Limb (tissue), 2 donors: ENCODE data around the gene NRDE2.
"Not testable (repeated sequence)": the region's sequence is repeated elsewhere in the genome, so short reads cannot be mapped to it uniquely, and the experiment has no call there.

ENCODE experiments used
- DNase-seq, 2 donors: peaks; one replicate each; pipeline ENCODE4 v3.0.0-alpha.2; 2016; ENCODE audit errors: extremely low spot score in 2 of 2

Gene NRDE2

DNA sequence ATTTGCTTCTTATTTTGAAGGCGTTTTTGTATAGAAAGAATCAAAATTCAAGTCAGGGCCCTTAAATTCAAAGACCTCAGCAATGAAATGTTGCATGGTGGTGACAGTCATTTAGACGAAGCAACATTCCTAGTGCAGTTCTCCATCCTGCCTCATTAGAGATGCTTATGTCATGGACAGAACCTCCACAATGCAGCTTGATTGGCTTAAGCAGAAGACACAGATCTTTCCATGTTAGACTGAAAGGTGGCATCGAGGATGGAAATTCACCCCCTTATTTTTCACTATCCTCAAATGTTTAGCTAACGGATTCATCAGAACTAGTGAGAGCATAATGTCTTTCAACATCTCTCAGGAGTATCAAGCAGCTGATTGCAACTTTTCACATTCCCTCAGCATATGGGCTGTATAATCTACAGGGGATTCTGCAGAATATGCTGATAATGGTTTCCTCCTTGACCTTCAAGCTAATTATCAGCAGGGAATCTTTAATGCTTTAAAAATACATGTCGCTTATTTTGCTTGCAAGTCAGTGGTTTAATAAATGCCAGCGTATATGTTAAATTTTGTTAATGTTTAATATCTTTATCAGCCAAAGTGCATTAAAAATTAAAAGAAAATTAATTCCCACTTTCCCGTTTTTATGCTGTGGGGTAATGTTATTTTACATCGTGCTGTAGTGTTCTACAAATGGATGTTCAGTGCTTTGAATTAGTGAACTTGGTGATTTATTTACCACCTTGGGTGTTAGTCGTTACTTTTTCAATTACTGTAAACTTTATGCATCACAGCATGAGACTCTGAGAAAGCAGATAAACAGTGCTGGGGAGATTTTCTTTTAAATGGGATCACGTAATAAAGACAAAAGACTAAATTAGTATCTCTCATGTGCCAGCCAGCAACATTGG, 12.8 kb upstream of the NRDE2 start:
- DNase-seq: no peak

DNA sequence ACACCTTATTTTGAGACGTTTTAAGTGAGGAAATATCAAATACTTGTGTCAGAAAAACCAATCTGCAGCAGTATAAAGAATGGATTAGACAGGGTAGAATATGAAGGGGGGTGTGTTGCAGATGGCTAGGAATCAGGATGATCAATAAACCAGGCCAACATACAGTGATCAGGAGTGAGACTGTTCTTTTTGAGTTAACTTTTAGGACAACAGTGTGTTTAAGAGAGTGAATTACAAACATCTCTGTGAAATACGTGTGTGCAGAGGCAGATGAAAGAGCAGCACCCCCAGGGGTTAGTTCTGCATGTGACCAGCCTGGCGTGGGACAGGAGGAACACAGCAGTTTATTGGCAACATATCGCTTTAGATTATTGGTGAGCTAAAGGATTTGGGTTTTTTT, 10.6 kb upstream of the NRDE2 start:
- no peak for DNase-seq

DNA sequence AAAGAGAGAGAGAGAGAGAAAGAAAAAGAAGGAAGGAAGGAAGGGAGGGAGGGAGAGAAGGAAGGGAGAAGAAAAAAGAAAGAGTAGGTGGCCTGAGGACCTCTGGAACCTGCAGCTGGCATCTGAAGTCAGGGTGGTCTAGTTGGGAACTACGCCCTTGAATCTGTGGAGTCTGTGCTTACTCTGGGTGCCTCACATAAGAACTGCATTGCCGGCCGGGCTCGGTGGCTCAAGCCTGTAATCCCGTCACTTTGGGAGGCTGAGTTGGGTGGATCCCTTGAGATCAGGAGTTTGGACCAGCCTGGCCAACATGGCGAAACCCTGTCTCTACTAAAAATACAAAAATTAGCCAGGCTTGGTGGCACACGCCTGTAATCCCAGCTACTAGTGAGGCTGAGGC, 10.0 kb upstream of the NRDE2 start:
- no peak for DNase-seq

DNA sequence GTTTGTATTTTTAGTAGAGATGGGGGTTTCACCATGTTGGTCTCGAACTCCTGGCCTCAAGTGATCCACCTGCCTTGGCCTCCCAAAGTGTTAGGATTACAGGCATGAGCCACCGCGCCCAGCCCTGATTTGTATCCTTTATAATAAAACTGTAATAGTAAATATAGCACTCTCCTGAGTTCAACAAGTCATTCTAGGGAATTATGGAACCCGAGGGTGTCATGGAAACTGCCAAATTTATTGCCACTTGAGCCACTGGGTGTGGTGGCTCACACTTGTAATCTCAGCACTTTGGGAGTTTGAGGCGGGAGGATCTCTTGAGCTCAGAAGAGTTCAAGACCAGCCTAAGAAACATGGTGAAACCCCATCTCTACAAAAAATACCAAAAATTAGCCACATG, 9.5 kb upstream of the NRDE2 start:
- not testable (repeated sequence) for DNase-seq

DNA sequence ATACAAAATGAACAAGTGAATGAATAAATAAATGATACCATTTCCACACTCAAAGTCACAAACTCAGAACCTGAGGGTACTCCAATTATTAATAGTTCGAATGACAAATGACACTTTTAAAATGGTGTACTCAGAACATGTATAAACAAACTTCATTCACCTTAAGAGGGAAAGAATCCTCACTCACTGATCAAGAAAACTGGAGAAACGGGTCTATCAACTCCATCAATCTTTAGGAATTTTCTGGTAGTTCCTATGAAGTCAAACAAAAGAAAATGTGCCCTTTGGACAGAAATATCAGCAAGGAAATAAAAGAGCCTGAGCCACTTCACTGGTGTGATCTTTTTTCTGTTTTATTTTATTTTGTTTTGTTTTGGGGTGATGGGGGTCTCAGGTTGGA, 5.2 kb upstream of the NRDE2 start:
- DNase-seq: no peak

DNA sequence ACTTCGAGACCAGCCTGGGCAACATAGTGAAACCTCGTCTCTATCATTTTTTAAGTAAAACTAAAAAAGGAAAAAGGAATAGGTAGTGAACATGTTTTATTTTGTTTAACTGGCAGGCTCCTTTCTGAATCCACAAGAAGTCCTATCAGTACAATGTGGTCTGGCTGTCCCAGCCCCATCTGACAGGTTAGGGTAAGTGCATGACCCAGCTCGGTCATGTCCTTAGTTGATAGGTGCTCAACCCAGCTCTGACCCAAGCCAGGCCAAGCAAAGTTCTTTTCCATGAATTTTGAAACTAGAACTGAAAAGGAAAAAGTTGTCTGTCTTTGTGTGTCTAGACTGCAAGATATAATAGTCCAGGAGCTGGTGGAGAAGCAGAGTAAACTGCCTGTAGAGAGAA, 4.7 kb upstream of the NRDE2 start:
- DNase-seq: no peak

DNA sequence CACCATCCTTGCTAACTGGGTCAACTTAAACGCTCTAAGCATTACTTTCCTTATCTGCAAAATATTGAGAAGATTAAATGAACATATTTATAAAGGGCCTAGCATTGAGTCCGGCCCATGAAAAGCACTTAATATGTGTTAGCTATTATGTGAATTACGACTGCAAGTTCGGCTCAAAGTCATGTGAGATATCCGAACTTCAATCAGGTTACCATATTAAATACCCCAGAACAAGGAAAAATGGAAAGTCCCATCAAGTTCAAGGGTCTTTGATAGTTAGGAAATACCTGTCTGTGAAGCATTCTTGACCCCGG, 487 bp upstream of the NRDE2 start:
- DNase-seq: no peak

DNA sequence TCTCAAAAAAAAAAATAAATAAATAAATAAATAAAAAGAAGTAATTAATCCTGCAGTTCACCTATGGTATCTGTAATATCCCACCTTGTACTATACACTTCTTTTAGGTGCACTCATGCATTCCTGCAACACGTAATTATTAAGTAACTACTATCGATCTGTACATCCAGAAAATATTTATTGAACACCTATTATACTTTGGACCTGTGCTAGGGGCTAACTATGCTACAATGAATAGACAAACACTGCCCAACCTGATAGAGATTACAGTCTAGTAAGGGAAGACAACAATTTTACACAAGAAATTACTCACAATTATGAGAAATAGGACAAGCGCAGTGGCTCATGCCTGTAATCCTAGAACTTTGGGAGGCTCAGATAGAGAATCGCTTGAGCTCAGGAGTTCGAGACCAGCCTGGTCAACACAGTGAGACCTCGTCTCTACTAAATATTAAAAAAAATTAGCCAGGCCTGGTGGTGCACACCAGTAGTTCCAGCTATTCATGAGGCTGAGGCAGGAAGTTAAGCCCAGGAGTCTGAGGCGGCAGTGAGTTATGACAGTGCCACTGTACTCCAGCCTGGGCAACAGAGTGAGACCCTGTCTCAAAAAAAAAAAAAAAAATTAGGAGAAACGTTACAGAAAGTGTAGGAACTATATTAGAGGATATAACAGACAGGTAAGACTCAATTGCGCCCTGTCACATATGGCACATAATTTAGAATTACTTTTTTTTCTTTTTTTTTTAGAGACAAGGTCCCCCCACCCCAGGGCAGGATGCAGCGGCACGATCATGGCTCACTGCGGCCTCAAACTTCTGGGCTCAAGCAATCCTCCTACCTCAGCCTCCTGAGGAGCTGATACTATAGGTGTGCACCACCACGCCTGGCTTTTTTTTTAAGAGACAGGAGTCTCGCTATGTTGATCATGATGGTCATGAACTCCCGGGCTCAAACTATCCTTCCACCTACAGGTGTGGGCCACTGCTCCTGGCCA, 1.2 kb downstream of the NRDE2 start:
- DNase-seq: no peak

DNA sequence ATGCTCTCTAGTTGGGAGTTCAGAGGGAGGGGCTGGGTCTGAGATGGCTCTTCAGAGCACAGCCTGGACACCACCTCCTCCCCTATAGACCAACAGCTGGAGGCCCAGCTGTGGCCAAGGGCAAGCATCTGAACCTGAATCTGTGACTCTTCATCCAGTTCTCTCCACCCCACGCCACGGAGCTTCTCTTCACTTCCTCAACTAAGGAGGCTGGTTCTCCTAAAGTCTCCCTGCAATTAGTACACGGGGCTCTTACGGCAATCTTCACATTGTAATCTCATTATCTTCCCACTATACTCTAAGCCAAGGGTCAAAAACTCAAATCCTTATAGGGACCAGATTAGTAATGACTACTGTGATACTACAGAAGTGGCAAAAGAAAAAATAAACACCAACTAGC, 9.8 kb downstream of the NRDE2 start:
- DNase-seq: no peak

DNA sequence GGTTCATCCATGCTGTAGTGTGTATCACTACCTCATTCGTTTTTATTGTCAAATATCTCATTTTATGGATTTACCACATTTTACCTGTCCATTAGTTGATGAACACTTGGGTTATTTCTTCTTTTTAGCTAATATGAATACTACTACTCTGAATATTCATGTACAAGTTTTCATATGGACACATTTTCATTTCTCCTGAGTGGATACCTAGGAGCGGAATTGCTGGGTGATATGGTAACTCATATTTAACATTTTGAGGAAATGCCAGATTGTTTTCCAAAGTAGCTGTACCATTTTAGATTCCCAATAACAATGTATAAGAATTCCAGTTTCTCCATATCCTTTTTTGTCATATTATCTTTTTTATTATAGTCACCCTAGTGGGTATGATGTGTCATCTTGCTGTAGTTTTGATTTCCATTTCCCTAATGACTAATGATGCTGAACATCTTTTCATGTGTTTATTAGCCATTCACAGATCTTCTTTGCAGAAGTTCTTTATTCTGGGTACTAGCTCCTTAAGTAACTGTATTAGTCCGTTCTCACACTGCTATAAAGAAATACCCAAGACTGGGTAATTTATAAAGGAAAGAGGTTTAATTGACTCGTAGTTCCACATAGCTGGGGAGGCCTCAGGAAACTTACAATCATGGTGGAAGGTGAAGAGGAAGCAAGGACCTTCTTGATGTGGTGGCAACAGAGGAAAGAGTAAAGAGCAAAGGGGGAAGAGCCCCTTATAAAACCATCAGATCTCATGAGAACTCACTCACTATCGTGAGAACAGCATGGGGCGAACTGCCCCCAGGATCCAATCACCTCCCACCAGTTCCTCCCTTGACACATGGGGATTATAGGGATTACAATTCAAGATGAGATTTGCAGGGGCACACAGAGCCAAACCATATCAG, 11.9 kb downstream of the NRDE2 start:
- DNase-seq: no peak

DNA sequence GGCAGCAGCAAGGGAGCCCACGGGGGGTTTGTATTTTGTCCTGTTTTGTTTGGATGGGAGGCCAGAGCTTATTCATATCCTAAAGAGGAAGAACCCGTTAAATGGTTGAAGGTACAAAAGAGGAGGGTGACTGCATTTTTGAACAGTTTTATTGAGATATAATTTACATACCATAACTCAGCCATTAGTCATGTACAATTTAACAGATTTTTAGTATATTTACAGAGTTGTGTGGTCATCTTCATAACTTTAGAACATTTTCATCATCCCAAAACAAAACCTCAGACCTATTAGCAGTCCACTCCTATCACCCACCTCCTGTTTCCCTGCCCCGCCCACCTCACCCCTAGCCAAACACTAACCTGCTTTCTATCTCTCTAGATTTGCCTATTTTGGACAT, 12.6 kb downstream of the NRDE2 start:
- no peak for DNase-seq

DNA sequence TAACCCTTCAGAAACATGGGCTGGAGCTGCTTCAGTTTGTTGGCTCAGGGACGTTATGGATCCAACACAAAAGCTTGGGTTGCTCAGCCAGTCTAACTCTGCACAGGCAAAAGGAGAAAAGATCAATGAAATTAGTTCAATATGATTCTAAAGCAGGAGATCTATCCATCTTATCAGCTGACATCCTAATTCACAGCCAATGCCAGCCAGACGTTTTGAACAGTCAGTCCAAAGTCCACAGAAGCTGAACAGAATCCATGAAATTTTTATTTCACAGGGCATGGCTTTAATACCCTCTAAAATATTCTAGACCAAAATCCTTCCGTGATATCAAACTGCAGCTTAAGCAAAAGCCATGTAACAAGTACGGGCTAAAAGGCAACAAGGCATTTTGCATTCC, 13.7 kb downstream of the NRDE2 start:
- DNase-seq: no peak

DNA sequence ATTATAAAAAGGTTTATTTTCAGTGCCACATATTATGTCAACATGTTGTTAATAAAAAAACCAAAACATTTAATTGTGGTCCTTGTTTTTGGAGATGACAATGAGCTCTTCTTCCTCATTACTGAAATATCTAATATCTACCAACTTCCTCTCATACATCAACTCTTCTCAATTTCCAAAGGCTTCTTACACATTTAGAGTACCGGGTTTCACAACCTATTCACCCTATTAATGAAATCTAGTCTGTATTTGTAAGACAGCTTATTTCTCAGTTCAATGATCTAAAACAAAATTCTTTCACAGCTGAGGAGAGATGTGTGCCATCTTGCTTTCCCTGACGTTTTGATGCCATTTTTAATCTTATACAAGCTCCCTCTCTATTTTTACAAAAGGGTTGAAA, 14.5 kb downstream of the NRDE2 start:
- no peak for DNase-seq

DNA sequence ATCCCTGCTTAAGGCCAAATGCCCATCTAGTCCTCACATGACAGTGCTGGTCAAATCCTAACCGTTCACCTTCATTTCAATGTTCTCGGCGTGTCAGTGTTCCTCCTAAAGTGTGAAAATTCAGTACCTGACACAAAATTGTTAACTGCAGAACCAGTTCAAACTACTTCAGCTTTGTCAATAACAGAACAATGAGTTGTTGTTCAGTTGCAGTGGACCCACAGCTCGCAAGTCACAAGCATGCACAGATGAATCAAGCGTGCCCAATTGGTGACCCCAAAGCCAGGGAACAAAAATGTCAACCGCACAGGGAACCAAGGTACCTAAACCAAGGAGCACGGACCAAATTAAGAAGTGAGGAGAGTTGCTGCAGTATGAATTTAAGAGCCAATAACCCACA, 23.2 kb downstream of the NRDE2 start:
- DNase-seq: no peak

DNA sequence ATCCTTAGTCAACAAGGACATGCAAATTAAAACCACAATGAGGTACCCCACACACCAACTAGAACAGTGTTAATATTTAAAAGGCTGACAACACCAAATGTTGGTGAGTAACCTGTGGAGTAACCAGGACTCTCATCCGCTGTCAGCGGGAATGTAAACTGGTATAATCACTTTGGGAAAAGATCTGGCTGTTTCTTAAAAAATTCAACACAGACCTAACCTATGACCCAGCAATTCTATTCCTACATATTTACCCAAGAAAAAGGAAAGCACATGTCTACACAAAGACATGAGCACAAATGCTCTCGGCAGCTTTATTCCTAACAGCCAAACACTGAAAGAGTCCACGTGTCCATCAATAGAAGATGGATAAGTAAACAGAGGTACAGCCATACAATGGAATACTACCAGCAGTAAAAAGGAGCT, 26.6 kb downstream of the NRDE2 start:
- DNase-seq: no peak

DNA sequence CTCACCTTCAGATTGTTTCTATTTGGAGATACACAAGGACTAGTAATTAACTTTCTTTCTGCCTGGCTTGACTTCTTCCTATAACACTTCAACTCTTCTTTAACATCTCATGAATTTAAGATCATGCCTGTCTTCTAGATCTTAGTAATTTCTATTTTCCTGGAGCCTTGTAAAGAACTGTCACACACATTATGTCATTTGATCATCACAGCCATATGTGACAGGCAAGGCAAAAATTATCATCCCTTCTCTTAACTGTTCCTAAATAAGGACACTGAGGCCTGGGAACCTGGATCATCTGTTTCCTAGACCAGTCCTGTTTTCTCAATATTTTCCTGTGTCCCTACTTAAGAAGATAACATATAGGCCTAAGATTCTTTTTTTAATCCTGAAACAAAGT, 27.2 kb downstream of the NRDE2 start:
- no peak for DNase-seq

DNA sequence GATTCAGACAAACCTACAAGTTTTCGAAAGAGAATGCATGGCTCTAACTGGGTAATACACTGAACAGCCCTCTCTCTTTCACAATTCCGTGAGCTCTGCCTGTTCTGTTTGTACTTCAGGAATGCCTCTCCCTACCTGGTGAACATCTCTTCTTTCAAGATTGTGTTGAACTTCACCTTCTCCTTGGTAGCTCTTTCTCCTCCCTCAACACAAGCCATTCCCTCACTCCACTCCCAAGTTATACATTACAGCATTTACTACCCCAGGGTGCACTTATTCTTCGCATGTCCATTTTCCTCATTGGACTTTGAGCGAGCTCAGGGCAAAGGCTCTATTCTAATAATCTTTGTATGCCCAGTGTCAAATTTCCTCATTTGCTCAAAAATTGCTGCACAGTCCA, 28.3 kb downstream of the NRDE2 start:
- DNase-seq: no peak

DNA sequence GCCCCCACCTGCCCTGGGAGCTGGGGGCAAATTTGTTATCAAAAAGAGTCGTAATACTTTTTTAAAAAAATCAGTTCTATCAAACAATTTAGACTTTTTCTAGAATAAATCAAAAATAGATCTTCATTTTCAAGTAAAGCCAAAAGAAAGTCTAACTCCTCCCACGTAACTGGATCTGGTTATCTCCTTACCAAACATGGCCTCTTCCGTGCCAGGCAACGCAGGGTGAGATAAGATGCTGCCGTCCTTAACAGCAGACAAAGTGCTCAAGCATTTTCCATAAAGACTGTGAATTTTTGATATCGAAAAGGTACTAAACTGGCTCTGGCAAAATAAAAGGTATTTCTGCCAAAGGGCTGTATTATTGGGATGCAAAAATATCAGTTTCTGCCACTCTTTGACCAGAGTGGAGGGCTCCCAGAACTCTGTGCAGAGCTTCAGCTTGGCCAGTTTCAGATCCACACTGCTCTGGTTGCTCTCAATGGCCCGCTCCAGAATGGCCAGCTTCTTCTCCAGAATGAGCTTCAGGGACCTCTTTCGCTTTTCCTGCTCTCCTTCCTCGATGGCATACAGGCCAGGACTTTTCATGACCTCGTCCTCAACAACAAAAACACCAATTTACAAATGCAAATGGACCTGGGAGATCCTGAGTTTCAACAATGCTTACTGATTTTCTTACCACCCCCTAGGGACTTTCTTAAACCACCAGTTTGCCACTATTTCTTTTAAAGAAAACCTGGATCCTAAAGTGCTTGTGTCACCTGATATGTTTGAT, 29.0 kb downstream of the NRDE2 start:
- DNase-seq: no peak

DNA sequence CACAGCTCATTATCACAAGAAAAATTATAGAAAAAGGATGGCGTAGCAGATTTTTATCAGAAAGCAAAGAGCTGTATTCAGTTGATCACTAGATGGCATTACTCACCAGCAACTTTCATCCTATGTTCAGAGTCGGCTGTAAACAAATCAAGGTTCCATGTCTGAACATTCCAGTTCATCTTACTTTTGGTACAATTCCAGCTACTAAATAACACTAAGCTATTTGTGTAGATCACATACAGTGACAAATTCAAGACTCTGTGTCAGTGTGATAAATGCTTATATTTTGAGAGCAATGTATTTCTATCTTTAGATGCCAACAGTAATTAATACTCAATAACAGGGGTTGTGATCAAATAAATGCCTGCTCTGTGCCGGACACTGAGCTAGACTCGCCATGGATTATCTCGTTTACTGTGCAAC, 30.1 kb downstream of the NRDE2 start:
- DNase-seq: peak in 1 of 2 donors; percentile 81

DNA sequence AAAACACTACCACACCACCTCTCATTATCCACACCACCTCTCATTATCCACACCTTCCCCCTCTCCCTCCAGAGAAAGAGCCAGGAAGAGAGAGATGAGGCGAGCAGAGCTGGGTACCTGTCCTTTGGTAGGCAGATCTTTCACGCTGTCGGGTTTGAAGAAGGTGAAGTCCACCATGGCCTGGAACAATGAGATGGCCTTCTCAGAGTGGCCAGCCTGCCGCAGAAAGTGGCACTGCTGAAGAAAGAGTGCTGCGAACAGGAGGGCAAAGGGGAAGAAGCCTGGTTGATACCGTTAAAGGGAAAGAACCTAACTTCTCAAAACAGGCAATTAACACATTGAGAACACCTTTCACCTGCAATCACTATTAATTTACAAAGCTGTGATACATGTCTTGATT, 30.6 kb downstream of the NRDE2 start:
- DNase-seq: no peak

DNA sequence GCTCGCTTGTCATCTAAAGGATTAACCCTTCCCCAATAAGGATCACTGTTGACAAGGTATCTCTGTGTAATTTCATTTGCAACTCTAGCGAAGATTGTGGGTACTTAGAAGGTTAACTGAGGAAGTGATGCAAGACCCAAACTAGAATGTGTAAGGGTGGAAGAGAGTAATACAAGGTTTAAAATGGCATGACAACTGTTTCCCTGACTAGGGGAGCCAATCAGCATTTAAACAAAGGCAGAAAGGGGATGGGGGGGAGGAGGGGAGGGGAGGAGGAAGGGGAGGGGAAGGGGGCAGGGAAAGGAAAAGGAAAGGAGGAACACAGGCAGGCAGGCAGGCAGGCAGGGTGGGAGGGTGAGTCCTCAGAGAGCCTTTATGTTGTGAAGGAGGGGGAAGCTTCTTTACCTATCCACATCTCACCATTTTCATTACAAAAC, 31.1 kb downstream of the NRDE2 start:
- no peak for DNase-seq
